HFFc6 (cell line): Measurements from ENCODE around the gene CENPV. TPM values are rescaled to one million over a fixed set of nuclear protein-coding genes. Genes with fewer than 3 reads are reported as not detected.

ENCODE experiments used
- DNase-seq: peaks from one replicate; pipeline ENCODE4 v3.0.0-alpha.2; 2018
- H3K27ac Mint-ChIP-seq: 2 replicates; pipeline ENCODE4 v1.8.0; 2020; ENCODE audit warnings: mild to moderate bottlenecking, mixed read lengths
- H3K27me3 Mint-ChIP-seq: 2 replicates; pipeline ENCODE4 v1.8.0; 2021; ENCODE audit warnings: mild to moderate bottlenecking, moderate library complexity, mixed read lengths; ENCODE audit not compliant: insufficient read depth
- H3K36me3 Mint-ChIP-seq: 2 replicates; pipeline ENCODE4 v1.8.0; 2021; ENCODE audit warnings: low read depth, mixed read lengths
- H3K4me1 Mint-ChIP-seq: 2 replicates; pipeline ENCODE4 v1.8.0; 2020; ENCODE audit warnings: low read depth, mixed read lengths
- H3K4me3 Mint-ChIP-seq: 2 replicates; pipeline ENCODE4 v1.8.0; 2020; ENCODE audit warnings: mild to moderate bottlenecking, moderate library complexity, mixed read lengths
- H3K9me3 Mint-ChIP-seq: 2 replicates; pipeline ENCODE4 v1.8.0; 2020; ENCODE audit warnings: mild to moderate bottlenecking, mixed read lengths
- total RNA-seq, 6 experiments: library from RNA; stranded (reverse); fragmentation: NEBNext Ultra II Directional; extraction: Animal tissue kit (Norgen Biotek cat#: 25700); gene quantifications; 2 replicates in 1 of 6; 3 replicates in 5 of 6; pipeline ENCODE4 v1.2.3, GENCODE V29; 2021
- TF ChIP-seq, protein P1 (sequence below): fragments of 200-600 bp; sonication (generic); IDR thresholded peaks from 2 replicates; pipeline ENCODE4 v1.5.0; 2021; ENCODE audit warnings: antibody characterized with exemption, mild to moderate bottlenecking

CENPV gene
- total RNA-seq, 6 experiments from 2014 or later = 12.2 to 22.4 (median 15.2) TPM

DNA sequence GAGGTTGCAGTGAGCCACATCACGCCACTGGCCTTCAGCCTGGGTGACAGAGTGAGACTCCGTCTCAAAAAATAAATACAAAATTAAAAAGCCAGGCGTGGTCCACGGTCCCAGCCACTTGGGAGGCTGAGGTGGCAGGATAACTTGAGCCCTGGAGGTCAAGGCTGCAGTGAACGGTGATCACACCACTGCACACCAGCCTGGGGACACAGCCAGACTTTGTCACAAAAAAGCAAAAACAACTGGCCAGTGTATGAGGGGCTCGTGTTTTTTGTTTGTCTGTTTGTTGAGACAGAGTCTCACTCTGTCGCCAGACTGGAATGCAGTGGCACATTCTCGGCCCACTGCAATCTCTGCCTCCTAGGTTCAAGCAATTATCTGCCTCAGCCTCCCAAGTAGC is 26.4 kb upstream of the CENPV start:
- Mint-ChIP-seq H3K27me3 (peaks cover 5% of the 10 kb centered on the region), H3K4me1 (peaks cover 31% of the 10 kb centered on the region), H3K4me3 (no peak overlapping the region), H3K36me3 (peaks cover 30% of the 10 kb centered on the region), H3K9me3 (no peaks in the 10 kb centered on the region; the same call in 1 of the 2 replicates), H3K27ac (no peak overlapping the region)
- DNase-seq = no peak
- TF ChIP-seq, protein P1, sequence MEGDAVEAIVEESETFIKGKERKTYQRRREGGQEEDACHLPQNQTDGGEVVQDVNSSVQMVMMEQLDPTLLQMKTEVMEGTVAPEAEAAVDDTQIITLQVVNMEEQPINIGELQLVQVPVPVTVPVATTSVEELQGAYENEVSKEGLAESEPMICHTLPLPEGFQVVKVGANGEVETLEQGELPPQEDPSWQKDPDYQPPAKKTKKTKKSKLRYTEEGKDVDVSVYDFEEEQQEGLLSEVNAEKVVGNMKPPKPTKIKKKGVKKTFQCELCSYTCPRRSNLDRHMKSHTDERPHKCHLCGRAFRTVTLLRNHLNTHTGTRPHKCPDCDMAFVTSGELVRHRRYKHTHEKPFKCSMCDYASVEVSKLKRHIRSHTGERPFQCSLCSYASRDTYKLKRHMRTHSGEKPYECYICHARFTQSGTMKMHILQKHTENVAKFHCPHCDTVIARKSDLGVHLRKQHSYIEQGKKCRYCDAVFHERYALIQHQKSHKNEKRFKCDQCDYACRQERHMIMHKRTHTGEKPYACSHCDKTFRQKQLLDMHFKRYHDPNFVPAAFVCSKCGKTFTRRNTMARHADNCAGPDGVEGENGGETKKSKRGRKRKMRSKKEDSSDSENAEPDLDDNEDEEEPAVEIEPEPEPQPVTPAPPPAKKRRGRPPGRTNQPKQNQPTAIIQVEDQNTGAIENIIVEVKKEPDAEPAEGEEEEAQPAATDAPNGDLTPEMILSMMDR = no peak

DNA sequence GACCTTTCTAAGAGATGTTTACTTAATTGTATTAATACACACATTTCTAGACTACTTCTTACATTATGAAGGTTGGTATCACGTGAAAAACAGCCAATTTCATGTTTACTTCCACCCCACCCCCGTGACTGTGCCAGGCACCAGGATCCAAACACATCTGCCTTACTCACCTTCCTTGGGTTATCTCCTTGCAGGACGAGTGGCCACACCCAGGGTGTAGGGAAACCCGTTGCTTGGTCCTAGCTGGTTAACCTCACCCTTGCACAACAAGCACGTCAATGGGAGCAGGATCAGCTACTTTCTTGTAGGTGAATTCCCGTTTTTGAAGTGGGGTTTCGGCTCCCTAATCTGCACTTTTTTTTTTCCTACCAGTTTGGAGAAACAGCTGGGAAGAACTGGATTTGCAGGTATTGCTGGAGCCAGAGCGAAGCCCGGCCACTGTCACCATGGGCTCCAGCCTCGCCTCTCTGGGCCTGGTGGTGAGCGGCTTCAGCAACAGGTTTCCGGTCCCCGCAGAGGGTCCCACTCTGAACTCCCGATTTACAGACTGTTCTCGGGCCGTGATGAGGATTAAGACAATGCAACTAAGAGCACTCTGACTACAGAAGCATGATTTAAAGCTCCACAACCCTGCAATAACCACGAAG is 25.5 kb upstream of the CENPV start:
- no peak for DNase-seq
- Mint-ChIP-seq H3K36me3 (peaks cover 25% of the 10 kb centered on the region), H3K27ac (no peak overlapping the region)

DNA sequence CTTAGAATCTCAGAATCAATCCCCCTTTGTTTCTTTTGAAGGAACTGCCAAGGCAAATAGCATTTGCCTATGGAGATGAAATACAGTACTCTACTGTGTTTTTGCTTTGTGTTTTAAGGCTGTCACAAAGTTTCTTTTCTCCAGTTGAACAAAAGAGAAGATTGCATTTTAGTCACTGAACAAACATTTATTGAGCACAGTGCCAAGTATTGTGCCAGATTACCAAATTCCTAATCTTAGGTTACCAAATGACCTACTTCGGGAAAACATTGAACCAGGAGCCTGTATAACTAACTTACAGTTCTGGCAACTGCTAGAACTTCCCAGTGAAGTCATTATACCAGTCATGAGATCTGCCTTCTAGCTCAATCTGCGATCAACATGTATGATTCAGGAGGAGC is 24.7 kb upstream of the CENPV start:
- TF ChIP-seq, protein P1 = no peak
- H3K9me3 Mint-ChIP-seq = no peaks in the 10 kb centered on the region; the same call in 1 of the 2 replicates
- peaks cover 22% of the 10 kb centered on the region for H3K4me1 Mint-ChIP-seq
- H3K4me3 Mint-ChIP-seq = no peak overlapping the region
- peak; percentile 18 for DNase-seq
- peaks cover 18% of the 10 kb centered on the region for H3K36me3 Mint-ChIP-seq
- peaks cover 5% of the 10 kb centered on the region for H3K27me3 Mint-ChIP-seq
- H3K27ac Mint-ChIP-seq = no peak overlapping the region

More for the DNA sequence above, 25.5 kb upstream of the CENPV start:
- Mint-ChIP-seq H3K4me1 (peaks cover 30% of the 10 kb centered on the region), H3K9me3 (no peaks in the 10 kb centered on the region; the same call in 1 of the 2 replicates), H3K27me3 (peaks cover 5% of the 10 kb centered on the region), H3K4me3 (peak overlapping the region; percentile 11; the same call in 1 of the 2 replicates)
- TF ChIP-seq, protein P1 = no peak

DNA sequence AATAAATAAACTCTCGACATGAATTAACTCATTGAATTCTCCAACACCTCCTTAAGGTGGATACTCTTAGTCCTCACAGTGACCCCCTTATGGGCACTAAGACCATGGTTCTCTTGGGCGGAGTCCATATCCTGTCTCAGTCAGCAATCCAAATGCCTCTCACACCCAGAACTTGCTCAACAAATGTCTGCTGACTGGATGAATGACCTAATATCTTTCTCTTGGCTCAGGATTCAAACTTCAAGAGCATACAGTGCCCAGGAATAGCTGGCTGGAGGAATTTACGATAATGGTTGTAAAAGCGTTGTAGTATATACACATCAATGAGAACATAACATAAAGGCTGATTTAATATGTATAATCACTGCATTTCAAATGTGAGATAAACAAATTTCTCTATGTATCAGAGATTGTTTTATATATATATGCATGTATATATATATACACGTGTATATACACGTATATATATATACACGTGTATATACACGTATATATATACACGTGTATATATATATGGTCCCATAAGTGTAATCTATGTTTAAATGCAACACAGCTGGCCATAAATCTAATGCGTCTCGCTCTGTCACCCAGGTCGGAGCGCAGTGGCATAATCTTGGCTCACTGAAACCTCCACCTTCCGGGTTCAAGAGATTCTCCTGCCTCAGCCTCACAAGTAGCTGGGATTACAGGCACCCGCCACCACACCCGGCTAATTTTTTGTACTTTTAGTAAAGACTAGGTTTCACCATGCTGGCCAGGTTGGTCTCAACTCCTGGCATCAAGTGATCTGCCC is 21.1 kb upstream of the CENPV start:
- H3K4me1 Mint-ChIP-seq = peaks cover 13% of the 10 kb centered on the region
- no peak overlapping the region for H3K27ac Mint-ChIP-seq
- no peaks in the 10 kb centered on the region for H3K27me3 Mint-ChIP-seq

DNA sequence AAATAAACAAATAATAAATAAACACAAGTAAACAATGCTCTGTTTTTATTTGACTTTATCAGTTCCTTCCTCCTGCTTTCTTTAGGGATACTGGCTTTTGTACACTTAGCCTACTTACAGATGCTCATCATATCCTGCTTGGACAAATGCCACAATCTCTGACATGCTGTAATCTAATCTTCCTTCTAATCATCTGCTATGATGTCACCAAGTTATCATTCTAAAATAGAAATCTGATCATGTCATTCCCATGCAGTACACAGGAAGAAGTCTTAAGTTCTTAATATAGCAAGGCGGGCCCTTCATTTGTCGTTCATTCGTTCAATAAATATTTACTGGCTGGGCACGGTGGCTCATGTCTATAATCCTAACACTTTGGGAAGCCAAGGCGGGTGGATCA is 18.5 kb upstream of the CENPV start:
- no peak overlapping the region for H3K4me3 Mint-ChIP-seq
- H3K27ac Mint-ChIP-seq = no peak overlapping the region
- H3K27me3 Mint-ChIP-seq = no peaks in the 10 kb centered on the region
- TF ChIP-seq, protein P1 = no peak
- DNase-seq = peak; percentile 71
- H3K4me1 Mint-ChIP-seq = peaks cover 13% of the 10 kb centered on the region
- H3K36me3 Mint-ChIP-seq = no peaks in the 10 kb centered on the region
- no peaks in the 10 kb centered on the region for H3K9me3 Mint-ChIP-seq

More for the DNA sequence above, 21.1 kb upstream of the CENPV start:
- Mint-ChIP-seq H3K4me3 (no peak overlapping the region), H3K9me3 (no peaks in the 10 kb centered on the region), H3K36me3 (no peaks in the 10 kb centered on the region)
- TF ChIP-seq, protein P1 = no peak
- peak; percentile 53 for DNase-seq
